CD1c-positive myeloid dendritic cell (primary cell): ENCODE results near the gene GRAMD1A.
"Not testable (repeated sequence)": the region's sequence is repeated elsewhere in the genome, so short reads cannot be mapped to it uniquely, and the experiment has no call there.

Experiments used
- DNase-seq: peaks from one replicate; pipeline ENCODE4 v3.0.0-alpha.2; 2016; ENCODE audit errors: extremely low spot score

Gene GRAMD1A

DNA sequence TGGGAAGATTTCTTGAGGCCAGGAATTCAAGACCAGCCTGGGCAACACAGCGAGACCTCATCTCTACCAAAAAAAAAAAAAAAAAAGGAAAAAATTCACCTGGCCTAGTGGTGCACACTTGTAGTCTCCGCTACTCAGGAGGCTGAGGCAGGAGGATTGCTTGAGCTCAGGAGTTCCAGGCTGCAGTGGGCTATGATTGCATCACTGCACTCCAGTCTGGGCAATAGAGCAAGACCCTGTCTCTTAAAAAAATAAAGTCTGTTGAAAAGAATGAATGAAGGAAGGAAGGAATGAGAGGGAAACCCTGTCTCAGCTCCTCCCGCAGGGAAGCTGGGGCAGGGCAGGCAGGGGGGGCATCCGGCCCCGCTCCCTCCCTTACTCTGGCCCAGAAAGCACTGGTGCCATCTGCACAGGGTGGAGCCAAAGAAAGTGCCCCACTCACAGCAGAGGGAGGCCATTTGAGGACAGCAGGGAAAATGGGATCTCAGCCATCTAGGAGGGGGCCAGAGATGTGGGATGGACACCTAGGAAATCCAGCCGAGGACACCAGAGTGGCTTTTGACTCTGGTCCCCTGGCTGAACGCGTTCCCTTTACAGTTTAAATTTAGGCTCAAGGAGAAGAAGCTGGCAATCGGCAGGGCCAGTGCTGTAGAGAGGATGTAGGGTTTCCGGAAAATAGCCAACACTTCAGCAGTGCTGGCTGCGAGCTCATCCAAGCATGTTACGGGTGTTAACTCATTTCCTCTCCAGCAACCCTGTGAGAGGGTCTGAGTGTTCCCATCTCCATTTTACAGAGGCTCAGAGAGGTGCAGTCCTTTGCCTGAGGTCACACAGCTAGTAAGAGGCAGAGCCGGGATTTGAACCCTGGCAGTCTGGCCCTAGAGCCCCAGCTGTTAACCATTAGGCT lies 37.8 kb downstream of the GRAMD1A start:
- no peak for DNase-seq

DNA sequence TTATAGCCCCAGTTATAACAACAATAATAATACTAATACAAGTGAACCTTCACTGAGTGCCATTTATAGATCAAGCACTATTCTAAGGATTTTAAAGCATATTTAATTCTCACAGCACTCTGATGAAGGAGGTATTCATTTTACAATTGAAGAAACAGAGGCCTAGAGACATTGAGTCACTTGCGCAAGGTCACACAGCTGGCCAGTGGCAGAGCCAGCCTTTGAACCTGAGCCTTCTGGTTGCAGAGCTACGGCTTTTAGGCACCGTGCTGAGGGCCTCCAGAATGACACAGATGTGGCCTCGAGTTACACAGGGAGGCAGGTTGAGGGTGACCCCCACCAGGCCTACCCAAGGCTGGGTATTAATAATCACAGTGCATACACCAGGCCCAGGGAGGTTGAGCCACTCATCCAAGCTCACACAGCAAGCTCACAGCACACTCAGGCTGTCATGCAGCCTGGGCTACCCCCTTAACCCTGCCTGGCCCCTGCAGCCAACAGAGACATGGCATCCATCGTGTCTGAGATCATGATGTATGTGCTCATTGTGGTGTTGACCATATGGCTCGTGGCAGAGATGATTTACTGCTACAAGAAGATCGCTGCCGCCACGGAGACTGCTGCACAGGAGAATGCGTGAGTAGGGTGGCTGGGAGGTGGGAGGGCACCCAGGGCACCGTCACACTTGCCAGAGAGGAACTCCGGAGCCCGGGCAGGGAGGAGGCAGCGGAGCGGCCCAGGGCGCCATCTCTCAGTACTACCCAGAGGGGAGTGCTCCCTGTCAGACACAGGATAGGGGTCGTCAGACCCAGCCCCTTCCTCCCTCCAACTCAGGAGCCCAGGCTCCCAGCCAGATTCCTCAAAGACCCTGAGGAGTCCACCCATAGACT lies 38.7 kb downstream of the GRAMD1A start:
- peak; percentile 66 for DNase-seq

DNA sequence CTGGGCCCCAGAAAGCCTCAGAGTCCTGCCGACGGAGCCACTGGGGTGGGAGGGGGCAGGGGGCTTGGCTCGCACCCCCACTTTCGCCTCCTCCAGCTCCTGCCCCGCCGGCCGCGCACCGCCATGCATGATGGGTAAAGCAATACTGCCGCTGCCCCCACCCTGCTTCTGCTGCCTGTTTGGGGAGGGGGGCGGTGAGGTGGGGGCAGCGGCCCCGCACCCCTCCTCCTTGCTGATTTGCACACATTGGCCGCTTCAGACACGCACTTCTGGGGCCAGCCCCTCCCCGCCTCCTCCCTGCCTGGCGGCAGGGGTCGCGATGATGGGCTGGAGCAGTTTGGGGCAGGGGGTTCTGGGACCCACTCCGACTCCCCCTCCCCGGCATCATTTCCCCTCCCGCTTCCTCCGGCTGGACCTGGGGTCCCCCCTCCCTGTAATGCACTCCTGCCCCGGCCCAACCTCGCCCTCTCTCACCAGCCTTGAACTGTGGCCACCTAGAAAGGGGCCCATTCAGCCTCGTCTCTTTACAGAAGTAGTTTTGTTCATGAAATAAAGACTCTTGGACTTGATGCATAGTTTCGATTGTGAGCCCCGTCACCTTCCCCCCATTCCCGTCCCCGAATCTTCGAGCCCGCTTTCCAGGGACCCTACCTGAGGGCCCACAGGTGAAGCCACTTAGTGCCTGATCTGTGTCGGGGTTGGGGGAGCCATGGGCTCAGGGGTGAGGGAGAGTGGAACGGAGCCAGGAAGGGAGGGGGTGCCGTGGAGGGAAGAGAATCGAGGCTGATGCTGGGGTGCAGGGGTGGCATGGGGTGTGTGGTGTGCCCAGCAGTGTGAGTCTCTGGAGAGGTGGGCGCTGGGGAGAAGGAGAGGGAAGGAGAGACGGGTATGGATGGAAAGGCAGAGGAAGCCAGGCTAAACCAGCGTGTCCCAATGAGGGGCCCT lies 40.0 kb downstream of the GRAMD1A start:
- DNase-seq: no peak

DNA sequence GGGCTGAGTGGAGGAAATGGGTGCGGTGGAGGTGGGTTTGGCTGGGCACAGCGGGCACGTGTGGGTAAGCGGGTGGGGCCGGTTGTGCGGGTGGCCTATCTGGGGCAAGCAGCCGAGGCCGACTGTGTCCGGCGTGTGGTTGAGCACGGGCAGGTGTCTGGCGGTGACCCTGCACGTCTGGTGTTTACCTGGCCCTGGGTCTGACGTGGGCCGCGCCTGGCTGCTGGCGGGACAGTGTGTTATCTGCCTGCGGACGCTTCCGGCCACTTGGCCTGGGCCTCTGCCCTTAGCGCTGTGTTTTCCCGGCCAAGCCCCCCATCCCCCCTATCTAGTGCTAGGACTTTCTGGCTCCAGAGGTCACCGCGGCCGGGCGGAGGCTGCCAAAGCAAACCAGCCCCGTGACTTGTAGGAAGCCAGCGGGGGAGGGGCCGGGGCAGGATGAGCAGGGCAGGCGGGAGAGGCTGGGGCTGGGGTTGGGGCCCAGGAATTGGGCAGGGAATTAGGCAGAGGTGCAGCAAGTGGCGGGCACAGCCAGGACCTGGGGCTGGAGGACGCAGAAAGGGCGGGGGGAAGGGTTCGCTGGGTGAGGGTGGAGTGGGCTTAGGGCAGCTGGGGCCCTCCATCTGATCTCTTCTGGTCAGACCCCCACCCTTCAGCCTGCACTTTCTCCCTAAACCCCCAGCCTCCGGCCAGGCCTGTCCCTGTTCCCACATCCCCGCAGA lies 40.9 kb downstream of the GRAMD1A start:
- DNase-seq: peak; percentile 14

DNA sequence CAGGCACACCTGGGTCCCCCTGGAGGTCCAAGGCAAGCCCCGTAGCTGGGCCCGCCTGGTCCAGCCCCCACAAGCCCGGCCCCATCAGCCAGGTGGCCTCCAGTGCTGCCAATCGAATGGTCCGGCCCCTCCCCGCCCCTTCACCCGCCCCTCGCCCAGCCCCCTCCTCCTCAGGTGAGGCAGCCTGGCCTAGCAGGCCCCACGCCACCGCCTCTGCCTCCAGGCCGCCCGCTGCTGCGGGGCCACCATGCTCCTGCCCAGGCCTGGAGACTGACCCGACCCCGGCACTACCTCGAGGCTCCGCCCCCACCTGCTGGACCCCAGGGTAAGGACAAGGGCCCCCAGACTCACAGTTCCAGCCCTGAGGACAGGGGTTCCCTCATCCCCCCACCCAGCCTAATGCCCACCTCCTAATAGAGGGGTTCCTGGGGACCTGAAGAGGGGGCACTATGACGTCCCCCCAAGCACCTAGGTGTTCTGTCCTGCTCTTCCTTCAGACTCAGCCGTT lies 41.5 kb downstream of the GRAMD1A start, which contains the start of gene HPN:
Gene HPN, plus strand, starts transcription at position 174 of the 508 bp plus-strand sequence. CDS start 786 bp downstream, outside the sequence.
- no peak for DNase-seq

DNA sequence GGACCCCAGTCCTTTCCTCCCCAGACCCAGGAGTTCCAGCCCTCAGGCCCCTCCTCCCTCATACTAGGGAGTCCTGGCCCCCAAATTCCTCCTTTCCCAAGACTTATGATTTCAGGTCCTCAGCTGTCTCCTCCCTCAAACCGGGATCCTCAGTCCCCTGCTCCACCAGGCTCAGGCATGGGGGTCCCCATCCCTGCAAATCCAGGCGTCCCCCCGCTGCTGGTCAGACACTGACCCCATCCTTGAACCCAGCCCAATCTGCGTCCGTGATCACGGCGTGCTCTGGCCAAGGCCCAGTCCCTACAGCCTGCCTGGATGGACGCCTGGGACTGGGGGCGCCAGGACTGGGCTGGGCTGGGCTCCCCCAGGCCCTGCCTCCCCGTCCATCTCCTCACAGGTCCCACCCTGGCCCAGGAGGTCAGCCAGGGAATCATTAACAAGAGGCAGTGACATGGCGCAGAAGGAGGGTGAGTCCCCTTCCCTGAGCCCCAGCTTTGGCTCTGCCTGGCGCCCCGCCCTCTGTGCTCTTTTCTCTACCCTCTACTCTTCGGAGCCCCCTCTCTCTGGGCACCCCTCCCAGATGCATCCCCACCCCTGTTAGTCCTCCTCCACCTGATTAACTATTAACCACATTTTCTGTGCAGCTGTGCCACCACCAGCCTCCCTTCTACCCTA lies 42.1 kb downstream of the GRAMD1A start:
- no peak for DNase-seq

DNA sequence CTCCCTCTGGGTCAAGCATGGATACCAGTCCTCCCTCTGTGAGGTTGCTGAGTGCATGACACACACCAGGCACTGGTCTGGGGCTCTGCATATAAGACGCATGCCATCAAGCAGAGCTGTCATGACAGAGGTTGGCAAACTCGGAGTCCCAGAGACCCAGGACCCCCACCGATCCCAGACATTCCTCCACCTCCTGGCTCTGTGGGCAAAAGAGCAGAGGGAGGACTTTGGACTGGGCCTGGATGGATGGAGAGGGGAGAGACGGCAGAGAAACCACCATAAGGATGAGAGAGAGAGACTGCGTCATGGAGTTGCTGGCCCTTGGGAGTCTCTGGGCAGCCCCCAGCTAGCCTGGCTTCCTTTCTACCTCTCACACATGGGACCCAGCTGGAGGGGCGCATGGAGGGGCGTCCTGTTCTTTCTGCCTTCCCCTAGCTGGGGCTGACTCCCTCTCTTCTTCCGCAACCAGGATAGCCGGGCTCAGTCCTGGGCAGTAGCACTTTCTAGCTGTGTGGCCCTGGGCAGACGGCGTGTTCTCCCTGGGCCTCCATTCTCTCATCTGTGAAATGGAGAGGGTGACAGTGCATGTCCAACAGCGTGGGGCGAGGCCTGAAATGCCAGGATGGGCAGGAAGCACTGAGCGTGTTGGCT lies 43.0 kb downstream of the GRAMD1A start:
- no peak for DNase-seq

DNA sequence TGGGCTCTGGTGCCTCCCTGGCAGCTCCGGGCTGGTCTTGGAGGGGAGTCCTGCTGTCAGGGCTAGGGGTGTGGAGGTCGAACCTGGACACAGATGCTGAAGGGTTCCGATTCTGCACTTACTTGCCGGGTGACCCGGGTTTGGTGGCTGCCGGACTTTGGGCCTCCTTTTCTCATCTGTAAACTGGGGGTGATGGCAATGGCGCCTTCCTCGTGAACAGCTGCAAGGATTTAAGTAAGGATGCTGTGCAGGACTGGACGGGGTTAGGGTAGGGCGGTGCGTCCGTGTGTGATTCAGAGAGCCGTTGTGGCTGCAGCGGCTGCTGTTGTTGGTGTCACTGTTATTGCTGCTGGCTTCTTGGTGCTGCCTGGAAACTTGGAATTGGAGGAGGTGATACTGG lies 43.8 kb downstream of the GRAMD1A start:
- no peak for DNase-seq

DNA sequence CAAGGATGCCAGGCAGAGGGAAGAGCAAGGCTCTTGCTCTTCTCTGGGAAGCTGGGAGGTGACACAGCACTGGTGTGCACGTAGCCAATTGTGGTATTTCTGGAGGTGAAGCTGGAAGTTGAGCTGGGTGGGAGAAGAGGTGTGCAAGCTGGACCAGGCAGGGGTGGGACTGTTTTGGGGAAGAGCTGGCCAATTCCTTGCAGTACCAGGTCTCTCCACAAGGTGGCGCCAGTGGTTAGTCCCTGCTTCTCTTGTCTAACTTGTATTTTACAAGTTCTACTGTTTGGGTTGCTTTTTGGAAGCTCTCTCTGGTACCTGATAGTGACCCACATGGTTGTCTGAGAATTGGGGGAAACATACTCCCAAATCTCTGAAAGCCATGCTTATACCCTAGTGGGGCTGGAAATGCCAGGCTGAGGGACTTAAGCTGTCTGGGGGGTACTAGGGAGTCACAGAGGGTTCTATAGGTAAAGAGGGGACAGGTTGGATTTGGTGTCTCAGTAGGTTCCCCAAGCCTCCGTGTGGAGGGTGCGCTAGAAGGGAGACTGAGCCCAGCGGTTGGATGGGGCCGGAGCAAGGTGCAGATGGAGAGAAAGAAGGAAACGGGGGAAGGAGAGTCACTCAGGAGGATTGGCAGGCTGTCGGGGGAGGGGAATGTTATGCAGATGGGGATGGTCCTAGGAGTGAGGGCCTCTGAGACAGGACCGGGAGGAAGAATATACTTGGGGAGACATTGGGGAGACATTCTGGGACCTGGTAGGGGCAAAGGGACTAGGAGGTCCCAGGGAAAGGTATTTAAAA lies 44.4 kb downstream of the GRAMD1A start:
- DNase-seq: peak; percentile 74

DNA sequence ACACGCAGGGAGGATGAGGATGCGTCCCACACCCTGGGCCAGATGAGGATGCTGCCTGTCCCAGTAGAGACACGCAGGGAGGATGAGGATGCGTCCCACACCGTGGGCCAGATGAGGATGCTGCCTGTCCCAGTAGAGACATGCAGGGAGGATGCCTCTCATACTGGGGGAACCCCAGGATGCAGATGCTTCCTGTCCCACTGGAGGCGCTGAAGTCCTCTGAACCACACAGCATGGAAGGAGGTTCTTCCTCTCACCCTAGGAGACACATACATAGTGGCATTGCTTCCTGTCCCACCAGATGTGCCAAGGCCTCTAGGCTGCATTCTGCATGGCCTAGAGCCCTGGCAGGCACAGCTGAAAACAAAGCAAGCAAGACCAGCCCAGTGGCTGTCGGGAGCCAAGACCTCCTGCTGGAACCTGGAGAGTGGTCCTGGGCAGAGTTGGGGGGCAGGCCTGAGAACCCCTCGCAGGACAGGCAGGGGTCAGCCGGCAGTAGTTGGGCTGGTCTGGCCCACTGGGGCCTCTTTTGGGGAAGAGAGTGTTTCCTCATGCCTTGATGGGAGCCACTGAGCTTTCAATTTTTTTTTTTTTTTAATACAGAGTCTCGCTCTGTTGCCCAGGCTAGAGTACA lies 45.7 kb downstream of the GRAMD1A start:
- peak; percentile 60 for DNase-seq

DNA sequence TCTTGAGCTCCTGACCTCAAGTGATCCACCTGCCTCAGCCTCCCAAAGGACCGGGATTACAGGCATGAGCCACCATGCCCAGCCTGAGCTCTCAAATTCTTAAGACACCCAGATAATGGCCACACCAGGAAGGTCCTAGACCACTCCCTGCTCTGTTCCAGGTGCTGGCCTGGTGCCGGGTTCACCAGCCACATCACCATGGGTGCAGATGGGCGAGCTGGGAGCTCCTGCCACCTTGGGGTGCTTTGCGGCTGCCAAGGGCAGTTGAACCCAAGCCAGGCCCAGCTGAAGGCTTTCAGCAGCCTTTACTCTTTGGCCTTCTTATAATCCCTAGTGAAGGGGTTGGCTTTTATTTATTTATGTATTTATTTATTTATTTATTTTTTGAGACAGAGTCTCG lies 46.3 kb downstream of the GRAMD1A start:
- DNase-seq: no peak

DNA sequence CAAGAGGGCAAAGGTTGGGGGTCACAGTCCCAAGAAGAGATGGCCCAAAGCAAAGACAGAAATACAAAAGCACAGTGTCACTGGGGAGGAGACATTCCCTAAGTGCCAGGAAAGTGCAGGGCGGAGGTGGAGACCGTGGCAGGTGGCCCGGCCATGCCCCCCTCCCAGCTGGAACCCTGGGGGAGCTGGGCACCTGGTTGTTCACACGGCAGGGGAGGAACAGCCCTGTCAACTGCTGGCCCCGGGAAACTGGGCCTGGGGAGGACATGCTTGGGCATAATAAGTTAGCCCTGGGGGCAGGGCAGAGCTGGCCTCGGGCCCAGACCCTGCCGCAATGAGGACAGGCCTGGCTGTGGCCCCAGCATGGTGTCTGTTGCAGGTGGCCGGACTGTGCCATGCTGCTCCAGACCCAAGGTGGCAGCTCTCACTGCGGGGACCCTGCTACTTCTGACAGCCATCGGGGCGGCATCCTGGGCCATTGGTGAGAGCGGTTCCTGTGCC lies 48.8 kb downstream of the GRAMD1A start:
- DNase-seq: no peak

DNA sequence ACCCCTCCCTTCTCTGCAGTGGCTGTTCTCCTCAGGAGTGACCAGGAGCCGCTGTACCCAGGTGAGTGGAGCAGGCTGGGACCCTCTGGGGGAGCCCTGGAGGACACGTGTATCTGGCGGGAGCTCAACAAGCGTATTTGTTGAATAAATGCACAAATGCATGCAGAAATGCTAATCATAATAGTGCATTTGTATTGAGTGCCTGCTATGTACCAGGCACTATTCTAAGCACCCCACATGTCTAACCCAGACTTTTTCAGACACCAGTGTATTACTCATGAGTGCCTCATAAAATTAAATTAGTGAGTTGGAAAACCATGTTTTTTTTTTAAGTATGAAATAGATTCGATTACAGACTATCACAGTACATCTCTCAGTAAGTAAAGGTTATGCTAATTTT lies 49.3 kb downstream of the GRAMD1A start:
- no peak for DNase-seq

DNA sequence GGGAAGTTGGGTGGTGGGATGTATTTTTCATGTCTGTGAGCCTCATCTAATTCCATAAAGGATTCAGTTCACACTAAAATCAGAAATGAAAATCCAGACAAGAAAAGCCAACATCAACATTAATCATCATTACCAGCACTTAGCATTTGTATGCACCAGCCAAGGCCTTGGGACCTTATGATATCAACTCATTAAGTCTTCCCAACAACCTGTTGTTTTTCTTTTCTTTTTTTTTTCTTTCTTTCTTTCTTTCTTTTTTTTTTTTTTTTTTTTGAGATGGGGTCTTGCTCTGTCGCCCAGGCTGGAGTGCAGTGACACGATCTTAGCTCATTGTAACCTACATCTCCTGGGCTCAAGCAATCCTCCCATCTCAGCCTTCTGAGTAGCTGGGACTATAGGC lies 50.5 kb downstream of the GRAMD1A start:
- DNase-seq: not testable (repeated sequence)

DNA sequence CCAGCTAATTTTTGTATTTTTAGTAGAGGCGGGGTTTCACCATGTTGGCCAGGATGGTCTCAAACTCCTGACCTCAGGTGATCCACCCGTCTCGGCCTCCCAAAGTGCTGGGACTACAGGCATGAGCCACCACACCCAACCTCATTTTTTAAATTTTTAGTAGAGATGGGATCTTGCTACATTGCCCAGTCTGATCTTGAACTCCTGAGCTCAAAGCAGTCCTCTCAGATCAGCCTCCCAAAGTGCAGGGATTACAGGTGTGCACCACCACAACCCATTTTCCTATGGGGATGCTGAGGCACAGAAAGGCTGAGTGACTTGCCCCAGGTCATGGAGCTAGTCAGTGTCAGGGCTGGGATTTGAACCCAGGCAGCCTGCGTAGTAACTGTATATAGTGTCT lies 51.1 kb downstream of the GRAMD1A start:
- DNase-seq: not testable (repeated sequence)

DNA sequence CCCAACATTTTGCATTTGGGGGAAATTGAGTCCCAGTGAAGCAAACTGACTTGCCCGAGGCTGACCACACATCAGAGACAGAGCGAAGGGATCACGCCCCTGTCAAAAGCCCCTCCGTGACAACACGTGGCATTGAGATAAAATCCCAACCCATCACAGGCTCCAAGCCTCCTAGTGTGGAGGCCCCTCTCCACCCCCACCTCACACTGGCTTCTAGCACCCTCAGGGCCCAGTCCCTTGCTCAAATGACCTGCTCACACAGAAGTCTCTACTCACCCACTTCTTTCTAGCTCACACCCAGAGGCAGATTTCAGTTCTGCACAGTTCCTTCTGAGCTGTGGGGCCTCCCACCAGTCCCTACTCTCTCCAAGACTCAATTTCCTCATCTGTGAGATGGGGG lies 51.7 kb downstream of the GRAMD1A start:
- DNase-seq: no peak

DNA sequence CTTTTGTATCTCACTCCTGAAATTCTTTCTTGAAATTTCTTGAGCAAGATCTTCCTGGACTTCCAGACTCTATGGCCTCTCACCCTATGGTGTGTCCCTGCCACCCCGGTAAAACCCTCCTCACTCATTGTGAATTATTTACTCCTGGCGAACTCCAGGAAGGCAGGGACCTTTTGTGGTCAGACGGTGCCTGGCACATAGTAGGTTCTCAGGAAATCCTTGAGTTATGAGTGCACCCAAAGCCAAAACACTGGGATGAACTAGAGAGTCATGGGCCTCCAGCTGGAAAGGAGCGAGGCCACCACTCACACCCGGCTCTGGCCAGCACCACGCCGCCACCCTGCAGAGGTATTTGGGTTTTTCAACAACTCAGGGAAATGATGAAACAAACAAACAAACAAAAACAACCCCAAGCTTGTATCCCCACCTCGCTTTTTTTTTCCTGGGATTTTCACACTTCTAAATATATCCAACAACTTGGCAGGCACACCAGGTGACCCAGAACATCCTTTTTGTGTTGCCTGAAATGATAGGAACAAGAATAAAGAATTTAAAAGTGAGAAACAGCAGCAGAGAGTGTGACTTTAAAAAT lies 52.6 kb downstream of the GRAMD1A start:
- DNase-seq: no peak
